Esophagus squamous epithelium (tissue), 4 donors: ENCODE measurements around the gene RASSF5.

Experiments
- CTCF ChIP-seq, 6 experiments: fragments of 450-650 bp in 4 of 6; fragments of 200-600 bp in 2 of 6; sonication (generic) in 2 of 6; IDR thresholded peaks; one replicate each; pipeline ENCODE4 v1.5.1; 2016 to 2019; ENCODE audit warnings: antibody characterized with exemption in 6 of 6, mild to moderate bottlenecking in 4 of 6, moderate library complexity in 4 of 6
- POLR2A ChIP-seq, 4 donors: fragments of 450-650 bp; IDR thresholded peaks; one replicate each; pipeline ENCODE4 v1.6.1; 2017; ENCODE audit warnings: antibody characterized with exemption in 4 of 4, mild to moderate bottlenecking in 4 of 4, moderate library complexity in 3 of 4

GRCh38 chr1:206635080-206635977, 128.0 kb downstream of the RASSF5 start, which contains the start of gene DYRK3:
- TF ChIP-seq POLR2A (IDR thresholded peaks at IDR 0.05) (peak in 3 of 4 donors; percentile 83 to 97 (median 85)), CTCF (IDR thresholded peaks at IDR 0.05) (peak in 3 of 6 experiments; percentile 10 to 32 (median 27))
